HepG2 (cell line): ENCODE data around the gene GJD3. TPM values are rescaled to one million over a fixed set of nuclear protein-coding genes. Genes with fewer than 3 reads are reported as not detected.

Experiments used
- DNMT3B ChIP-seq: conservative IDR thresholded peaks from 2 replicates; pipeline ENCODE4 v1.6.1; 2016; ENCODE audit warnings: missing biosample characterization, control low read depth
- FOXA3 ChIP-seq: IDR thresholded peaks from 2 replicates; pipeline ENCODE4 v1.6.1; 2016; ENCODE audit warnings: missing genetic modification reagents, missing compliant biosample characterization
- SMC3 ChIP-seq: IDR thresholded peaks from 2 replicates; pipeline ENCODE4 v1.6.1; 2011; ENCODE audit warnings: low read length, improper control_type of control experiment
- ZKSCAN1 ChIP-seq: fragments of 150-350 bp; IDR thresholded peaks from 2 replicates; pipeline ENCODE4 v1.6.1; 2014; ENCODE audit warnings: low read length
- ZSCAN21 ChIP-seq: sonication (generic); formaldehyde crosslinking; IDR thresholded peaks from 2 replicates; pipeline ENCODE4 v1.8.0; 2022; ENCODE audit warnings: mild to moderate bottlenecking, missing genetic modification reagents, moderate library complexity, borderline replicate concordance
- polyA plus RNA-seq, 8 experiments: library from polyadenylated mRNA; depleted of rRNA in 3 of 8; stranded (reverse) in 7 of 8; unstranded in 1 of 8; fragments of >200 nt; fragmentation: Illumina TruSeq in 4 of 8; extraction: Trizol in 4 of 8; gene quantifications; 2 replicates each; pipeline versions ENCODE4 v1.2.1 to v1.2.3, GENCODE V29; 2011 to 2016; ENCODE audit warnings: low read depth in 4 of 8, missing spikeins in 1 of 8, mixed read lengths in 1 of 8; ENCODE audit not compliant: insufficient read depth in 1 of 8
- total RNA-seq, 5 experiments: library from RNA; depleted of rRNA; stranded (reverse); fragments of >200 nt; fragmentation: Illumina TruSeq; extraction: Trizol; gene quantifications; 2 replicates each; pipeline ENCODE4 v1.2.3, GENCODE V29; 2016; ENCODE audit warnings: low read depth in 1 of 5
- TF ChIP-seq, protein P1 (sequence below): sonication (generic); IDR thresholded peaks from 2 replicates; pipeline ENCODE4 v1.6.1; 2016; ENCODE audit warnings: low read depth, borderline replicate concordance
- TF ChIP-seq, protein P2 (sequence below): sonication (generic); formaldehyde crosslinking; IDR thresholded peaks from 2 replicates; pipeline ENCODE4 v1.4.0; 2020; ENCODE audit warnings: missing genetic modification reagents, borderline replicate concordance
- TF ChIP-seq, protein P3 (sequence below), 2 experiments: IDR thresholded peaks; 2 replicates each; pipeline ENCODE4 v1.6.1; 2011 to 2012; ENCODE audit warnings: low read length in 2 of 2, borderline replicate concordance in 1 of 2, low read depth in 1 of 2, mild to moderate bottlenecking in 1 of 2, moderate library complexity in 1 of 2
- TF ChIP-seq, protein P4 (sequence below): sonication (generic); formaldehyde crosslinking; IDR thresholded peaks from 2 replicates; pipeline ENCODE4 v1.9.0; 2021; ENCODE audit warnings: mild to moderate bottlenecking, missing genetic modification reagents

Gene GJD3
- total and polyA plus RNA-seq, 2 of the 13 experiments (the other 11 are each of a cell fraction or from before 2014, with no cell fraction given) = not detected

DNA sequence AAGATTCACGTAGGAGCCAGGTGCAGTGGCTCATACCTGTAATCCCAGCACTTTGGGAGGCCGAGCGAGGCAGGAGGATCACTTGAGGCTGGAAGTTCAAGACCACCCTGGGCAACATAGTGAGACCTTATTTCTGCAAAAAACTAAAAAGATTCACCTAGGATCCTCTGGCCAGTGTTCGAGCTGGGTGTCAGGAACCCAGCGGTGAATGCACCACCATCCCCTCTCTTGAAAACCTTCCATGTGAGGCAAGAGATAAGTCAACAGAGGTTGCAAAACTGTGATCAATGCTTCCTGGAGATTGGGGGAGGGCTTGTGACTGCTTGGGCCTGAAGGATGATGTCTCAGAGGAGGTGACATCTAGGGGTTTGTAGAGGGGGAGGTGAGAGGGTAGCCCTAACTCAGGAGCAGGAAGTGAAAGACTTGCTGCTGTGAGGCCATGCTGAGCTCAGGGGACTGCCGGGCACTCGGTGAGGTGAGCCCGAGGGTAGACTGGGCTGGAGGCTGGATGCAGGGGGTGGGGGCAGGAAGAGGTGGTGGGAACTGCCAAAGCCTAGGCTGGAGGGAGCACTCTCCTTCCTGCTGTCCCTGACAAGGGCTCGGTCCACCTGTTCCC lies 11.7 kb downstream of the GJD3 start (continued):
- no peak for TF ChIP-seq ZSCAN21 (CRISPR knock-in tag)
- TF ChIP-seq SMC3 = peak; percentile 58
- TF ChIP-seq ZKSCAN1 = no peak
- 0 out of 2 replicates have a peak, but pooled peaks have one; percentile 88 for TF ChIP-seq DNMT3B
- TF ChIP-seq, protein P1, sequence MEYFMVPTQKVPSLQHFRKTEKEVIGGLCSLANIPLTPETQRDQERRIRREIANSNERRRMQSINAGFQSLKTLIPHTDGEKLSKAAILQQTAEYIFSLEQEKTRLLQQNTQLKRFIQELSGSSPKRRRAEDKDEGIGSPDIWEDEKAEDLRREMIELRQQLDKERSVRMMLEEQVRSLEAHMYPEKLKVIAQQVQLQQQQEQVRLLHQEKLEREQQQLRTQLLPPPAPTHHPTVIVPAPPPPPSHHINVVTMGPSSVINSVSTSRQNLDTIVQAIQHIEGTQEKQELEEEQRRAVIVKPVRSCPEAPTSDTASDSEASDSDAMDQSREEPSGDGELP = peak; percentile 72; the same call in 1 of the 2 replicates
- TF ChIP-seq, protein P2, sequence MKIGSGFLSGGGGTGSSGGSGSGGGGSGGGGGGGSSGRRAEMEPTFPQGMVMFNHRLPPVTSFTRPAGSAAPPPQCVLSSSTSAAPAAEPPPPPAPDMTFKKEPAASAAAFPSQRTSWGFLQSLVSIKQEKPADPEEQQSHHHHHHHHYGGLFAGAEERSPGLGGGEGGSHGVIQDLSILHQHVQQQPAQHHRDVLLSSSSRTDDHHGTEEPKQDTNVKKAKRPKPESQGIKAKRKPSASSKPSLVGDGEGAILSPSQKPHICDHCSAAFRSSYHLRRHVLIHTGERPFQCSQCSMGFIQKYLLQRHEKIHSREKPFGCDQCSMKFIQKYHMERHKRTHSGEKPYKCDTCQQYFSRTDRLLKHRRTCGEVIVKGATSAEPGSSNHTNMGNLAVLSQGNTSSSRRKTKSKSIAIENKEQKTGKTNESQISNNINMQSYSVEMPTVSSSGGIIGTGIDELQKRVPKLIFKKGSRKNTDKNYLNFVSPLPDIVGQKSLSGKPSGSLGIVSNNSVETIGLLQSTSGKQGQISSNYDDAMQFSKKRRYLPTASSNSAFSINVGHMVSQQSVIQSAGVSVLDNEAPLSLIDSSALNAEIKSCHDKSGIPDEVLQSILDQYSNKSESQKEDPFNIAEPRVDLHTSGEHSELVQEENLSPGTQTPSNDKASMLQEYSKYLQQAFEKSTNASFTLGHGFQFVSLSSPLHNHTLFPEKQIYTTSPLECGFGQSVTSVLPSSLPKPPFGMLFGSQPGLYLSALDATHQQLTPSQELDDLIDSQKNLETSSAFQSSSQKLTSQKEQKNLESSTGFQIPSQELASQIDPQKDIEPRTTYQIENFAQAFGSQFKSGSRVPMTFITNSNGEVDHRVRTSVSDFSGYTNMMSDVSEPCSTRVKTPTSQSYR (CRISPR knock-in tag) = peak; percentile 99
- TF ChIP-seq, protein P3, sequence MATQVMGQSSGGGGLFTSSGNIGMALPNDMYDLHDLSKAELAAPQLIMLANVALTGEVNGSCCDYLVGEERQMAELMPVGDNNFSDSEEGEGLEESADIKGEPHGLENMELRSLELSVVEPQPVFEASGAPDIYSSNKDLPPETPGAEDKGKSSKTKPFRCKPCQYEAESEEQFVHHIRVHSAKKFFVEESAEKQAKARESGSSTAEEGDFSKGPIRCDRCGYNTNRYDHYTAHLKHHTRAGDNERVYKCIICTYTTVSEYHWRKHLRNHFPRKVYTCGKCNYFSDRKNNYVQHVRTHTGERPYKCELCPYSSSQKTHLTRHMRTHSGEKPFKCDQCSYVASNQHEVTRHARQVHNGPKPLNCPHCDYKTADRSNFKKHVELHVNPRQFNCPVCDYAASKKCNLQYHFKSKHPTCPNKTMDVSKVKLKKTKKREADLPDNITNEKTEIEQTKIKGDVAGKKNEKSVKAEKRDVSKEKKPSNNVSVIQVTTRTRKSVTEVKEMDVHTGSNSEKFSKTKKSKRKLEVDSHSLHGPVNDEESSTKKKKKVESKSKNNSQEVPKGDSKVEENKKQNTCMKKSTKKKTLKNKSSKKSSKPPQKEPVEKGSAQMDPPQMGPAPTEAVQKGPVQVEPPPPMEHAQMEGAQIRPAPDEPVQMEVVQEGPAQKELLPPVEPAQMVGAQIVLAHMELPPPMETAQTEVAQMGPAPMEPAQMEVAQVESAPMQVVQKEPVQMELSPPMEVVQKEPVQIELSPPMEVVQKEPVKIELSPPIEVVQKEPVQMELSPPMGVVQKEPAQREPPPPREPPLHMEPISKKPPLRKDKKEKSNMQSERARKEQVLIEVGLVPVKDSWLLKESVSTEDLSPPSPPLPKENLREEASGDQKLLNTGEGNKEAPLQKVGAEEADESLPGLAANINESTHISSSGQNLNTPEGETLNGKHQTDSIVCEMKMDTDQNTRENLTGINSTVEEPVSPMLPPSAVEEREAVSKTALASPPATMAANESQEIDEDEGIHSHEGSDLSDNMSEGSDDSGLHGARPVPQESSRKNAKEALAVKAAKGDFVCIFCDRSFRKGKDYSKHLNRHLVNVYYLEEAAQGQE (IDR thresholded peaks at IDR 0.05; ENCODE audit: borderline replicate concordance in 1 of 2, low read depth in 1 of 2, low read length in 2 of 2) = peak in 1 of 2 experiments; percentile 60; a peak in 1 of 4 replicates
- peak; percentile 100 for TF ChIP-seq FOXA3 (CRISPR knock-in tag)
- TF ChIP-seq, protein P4, sequence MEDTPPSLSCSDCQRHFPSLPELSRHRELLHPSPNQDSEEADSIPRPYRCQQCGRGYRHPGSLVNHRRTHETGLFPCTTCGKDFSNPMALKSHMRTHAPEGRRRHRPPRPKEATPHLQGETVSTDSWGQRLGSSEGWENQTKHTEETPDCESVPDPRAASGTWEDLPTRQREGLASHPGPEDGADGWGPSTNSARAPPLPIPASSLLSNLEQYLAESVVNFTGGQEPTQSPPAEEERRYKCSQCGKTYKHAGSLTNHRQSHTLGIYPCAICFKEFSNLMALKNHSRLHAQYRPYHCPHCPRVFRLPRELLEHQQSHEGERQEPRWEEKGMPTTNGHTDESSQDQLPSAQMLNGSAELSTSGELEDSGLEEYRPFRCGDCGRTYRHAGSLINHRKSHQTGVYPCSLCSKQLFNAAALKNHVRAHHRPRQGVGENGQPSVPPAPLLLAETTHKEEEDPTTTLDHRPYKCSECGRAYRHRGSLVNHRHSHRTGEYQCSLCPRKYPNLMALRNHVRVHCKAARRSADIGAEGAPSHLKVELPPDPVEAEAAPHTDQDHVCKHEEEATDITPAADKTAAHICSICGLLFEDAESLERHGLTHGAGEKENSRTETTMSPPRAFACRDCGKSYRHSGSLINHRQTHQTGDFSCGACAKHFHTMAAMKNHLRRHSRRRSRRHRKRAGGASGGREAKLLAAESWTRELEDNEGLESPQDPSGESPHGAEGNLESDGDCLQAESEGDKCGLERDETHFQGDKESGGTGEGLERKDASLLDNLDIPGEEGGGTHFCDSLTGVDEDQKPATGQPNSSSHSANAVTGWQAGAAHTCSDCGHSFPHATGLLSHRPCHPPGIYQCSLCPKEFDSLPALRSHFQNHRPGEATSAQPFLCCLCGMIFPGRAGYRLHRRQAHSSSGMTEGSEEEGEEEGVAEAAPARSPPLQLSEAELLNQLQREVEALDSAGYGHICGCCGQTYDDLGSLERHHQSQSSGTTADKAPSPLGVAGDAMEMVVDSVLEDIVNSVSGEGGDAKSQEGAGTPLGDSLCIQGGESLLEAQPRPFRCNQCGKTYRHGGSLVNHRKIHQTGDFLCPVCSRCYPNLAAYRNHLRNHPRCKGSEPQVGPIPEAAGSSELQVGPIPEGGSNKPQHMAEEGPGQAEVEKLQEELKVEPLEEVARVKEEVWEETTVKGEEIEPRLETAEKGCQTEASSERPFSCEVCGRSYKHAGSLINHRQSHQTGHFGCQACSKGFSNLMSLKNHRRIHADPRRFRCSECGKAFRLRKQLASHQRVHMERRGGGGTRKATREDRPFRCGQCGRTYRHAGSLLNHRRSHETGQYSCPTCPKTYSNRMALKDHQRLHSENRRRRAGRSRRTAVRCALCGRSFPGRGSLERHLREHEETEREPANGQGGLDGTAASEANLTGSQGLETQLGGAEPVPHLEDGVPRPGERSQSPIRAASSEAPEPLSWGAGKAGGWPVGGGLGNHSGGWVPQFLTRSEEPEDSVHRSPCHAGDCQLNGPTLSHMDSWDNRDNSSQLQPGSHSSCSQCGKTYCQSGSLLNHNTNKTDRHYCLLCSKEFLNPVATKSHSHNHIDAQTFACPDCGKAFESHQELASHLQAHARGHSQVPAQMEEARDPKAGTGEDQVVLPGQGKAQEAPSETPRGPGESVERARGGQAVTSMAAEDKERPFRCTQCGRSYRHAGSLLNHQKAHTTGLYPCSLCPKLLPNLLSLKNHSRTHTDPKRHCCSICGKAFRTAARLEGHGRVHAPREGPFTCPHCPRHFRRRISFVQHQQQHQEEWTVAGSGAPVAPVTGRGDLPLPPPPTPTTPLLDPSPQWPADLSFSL (CRISPR knock-in tag) = no peak; the same call in 1 of the 2 replicates
